ENCODE results near the gene AVPR2. TPM values are rescaled to one million over a fixed set of nuclear protein-coding genes. Genes with fewer than 3 reads are reported as not detected.
A peak's percentile ranks its signal among the peaks of the same experiment; 100 is the strongest.

The AVPR2 gene
- total and polyA plus RNA-seq, 10 of the 15 experiments (the other 5 are each of a cell fraction or from before 2014, with no cell fraction given) = 0.12 to 0.37 TPM; not detected in 8

- TF ChIP-seq KAT2A (conservative IDR thresholded peaks at IDR 0.05; ENCODE audit: control insufficient read depth, low read depth, low read length) = no peak
- peak; percentile 39 for TF ChIP-seq RELA (IDR thresholded peaks at IDR 0.05; ENCODE audit: borderline replicate concordance, partially characterized antibody)
- no peak for TF ChIP-seq RAD51 (IDR thresholded peaks at IDR 0.05)
- no peak for TF ChIP-seq TCF7 (IDR thresholded peaks at IDR 0.05; ENCODE audit: borderline replicate concordance)
- peak; percentile 92 to 100 (median 95); a peak in 5 of 6 replicates for TF ChIP-seq CTCF (IDR thresholded peaks at IDR 0.05 in 2 of 3, conservative IDR thresholded peaks at IDR 0.05 in 1 of 3; ENCODE audit: control insufficient read depth in 2 of 3, extremely low read depth in 1 of 3, insufficient read depth in 1 of 3, low read depth in 3 of 3, low read length in 3 of 3)
- TF ChIP-seq GABPA (IDR thresholded peaks at IDR 0.05; ENCODE audit: low read depth) = no peak
- no peak for TF ChIP-seq RELB (IDR thresholded peaks at IDR 0.05; ENCODE audit: low read depth)
- TF ChIP-seq SIX5 (IDR thresholded peaks at IDR 0.05; ENCODE audit: low read depth, low read length, severe bottlenecking) = no peak
- TF ChIP-seq NR2F1 (conservative IDR thresholded peaks at IDR 0.05) = no peak
- no peak for TF ChIP-seq ZNF207 (IDR thresholded peaks at IDR 0.05; ENCODE audit: borderline replicate concordance)
- no peak for TF ChIP-seq ZBTB40 (IDR thresholded peaks at IDR 0.05; ENCODE audit: borderline replicate concordance)
- no peak for TF ChIP-seq IRF4 (IDR thresholded peaks at IDR 0.05; ENCODE audit: low read depth, low read length)
- TF ChIP-seq ATF3 (IDR thresholded peaks at IDR 0.05; ENCODE audit: borderline replicate concordance, extremely low read depth, low read depth, low read length) = no peak
- peak; percentile 49; the same call in 1 of the 2 replicates for TF ChIP-seq SMARCA5 (IDR thresholded peaks at IDR 0.05)
- no peak for TF ChIP-seq E4F1 (IDR thresholded peaks at IDR 0.05; ENCODE audit: borderline replicate concordance, partially characterized antibody)
These were observed 48.9 kb downstream of the AVPR2 start (continued) for GRCh38 chrX:153953342-153953830.
